Activated T-helper 9 cell treated with anti-CD3 and anti-CD28 coated beads, Interleukin-2, amount 50 U/mL, for 16 hours (primary cell): Measurements from ENCODE around the gene ACIN1.
A peak's percentile ranks its signal among the peaks of the same experiment; 100 is the strongest.

ENCODE experiments used
- DNase-seq: peaks from one replicate; pipeline ENCODE4 v3.0.0-alpha.2; 2020; ENCODE audit warnings: low read depth

The ACIN1 gene

GRCh38 chr14:23042162-23042965 lies 52.6 kb downstream of the ACIN1 start, which contains the start of gene PSMB11:
Gene PSMB11 (plus strand): TSS chr14:23042212. CDS start chr14:23042226, 14 bp downstream.
- DNase-seq: no peak

GRCh38 chr14:23041729-23042128 lies 53.2 kb downstream of the ACIN1 start:
- DNase-seq: no peak

GRCh38 chr14:23040100-23040499 lies 54.8 kb downstream of the ACIN1 start:
- no peak for DNase-seq

- DNase-seq: no peak
These were observed 59.4 kb downstream of the ACIN1 start for GRCh38 chr14:23035303-23036144.

GRCh38 chr14:23034498-23035302 lies 60.2 kb downstream of the ACIN1 start, which contains the start of gene PSMB5:
Gene PSMB5 (minus strand): TSS chr14:23034900. CDS start chr14:23034881, 19 bp downstream.
- peak; percentile 77 for DNase-seq

GRCh38 chr14:23033801-23034497 lies 61.0 kb downstream of the ACIN1 start:
- no peak for DNase-seq

- DNase-seq: no peak
These were observed 61.6 kb downstream of the ACIN1 start for GRCh38 chr14:23033251-23033727.

GRCh38 chr14:23030936-23031335 lies 64.0 kb downstream of the ACIN1 start:
- DNase-seq: no peak

- DNase-seq: no peak
These were observed 66.1 kb downstream of the ACIN1 start for GRCh38 chr14:23028799-23029198.

- no peak for DNase-seq
These were observed 69.7 kb downstream of the ACIN1 start for GRCh38 chr14:23025151-23025814.

- DNase-seq: no peak
These were observed 70.3 kb downstream of the ACIN1 start for GRCh38 chr14:23024612-23025075.

- no peak for DNase-seq
These were observed 71.2 kb downstream of the ACIN1 start for GRCh38 chr14:23023795-23024152.

- DNase-seq: no peak
These were observed 71.7 kb downstream of the ACIN1 start for GRCh38 chr14:23023022-23023794.

GRCh38 chr14:23021889-23022442 lies 73.0 kb downstream of the ACIN1 start:
- no peak for DNase-seq

GRCh38 chr14:23021434-23021833 lies 73.5 kb downstream of the ACIN1 start:
- DNase-seq: no peak

GRCh38 chr14:23020143-23021128 lies 74.5 kb downstream of the ACIN1 start:
- no peak for DNase-seq

GRCh38 chr14:23018107-23018506 lies 76.8 kb downstream of the ACIN1 start:
- no peak for DNase-seq

GRCh38 chr14:23017091-23017490 lies 77.8 kb downstream of the ACIN1 start:
- no peak for DNase-seq
